GM15510 (cell line): ENCODE measurements around the gene HLTF.

Experiments
- POLR2A ChIP-seq: IDR thresholded peaks from 3 replicates; pipeline ENCODE4 v1.6.1; 2011; ENCODE audit warnings: borderline replicate concordance; ENCODE audit not compliant: insufficient read length; ENCODE audit errors: extremely low read depth

HLTF gene

DNA sequence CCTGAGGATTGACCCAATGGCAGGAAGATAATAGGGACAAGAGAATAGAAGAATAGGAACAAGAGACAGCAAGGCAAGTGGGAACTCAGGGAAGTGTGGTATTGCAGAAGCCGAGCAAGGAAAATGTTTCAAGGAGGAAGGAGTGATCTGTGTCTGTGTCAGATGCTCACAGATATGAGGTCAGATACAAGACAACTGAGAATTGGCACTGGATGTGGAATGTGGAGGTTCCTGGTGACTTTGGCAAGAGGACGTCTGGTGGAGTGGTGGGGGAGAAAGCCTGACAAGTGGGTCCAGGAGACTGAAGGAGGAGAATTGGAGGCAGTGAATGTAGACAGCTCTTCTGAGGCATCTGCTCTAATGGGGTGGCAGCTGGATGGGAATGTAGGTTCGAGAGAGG lies 70.9 kb downstream of the HLTF start:
- no peak for TF ChIP-seq POLR2A

GRCh38 chr3:149013726-149014125 lies 72.6 kb downstream of the HLTF start:
- no peak for TF ChIP-seq POLR2A

DNA sequence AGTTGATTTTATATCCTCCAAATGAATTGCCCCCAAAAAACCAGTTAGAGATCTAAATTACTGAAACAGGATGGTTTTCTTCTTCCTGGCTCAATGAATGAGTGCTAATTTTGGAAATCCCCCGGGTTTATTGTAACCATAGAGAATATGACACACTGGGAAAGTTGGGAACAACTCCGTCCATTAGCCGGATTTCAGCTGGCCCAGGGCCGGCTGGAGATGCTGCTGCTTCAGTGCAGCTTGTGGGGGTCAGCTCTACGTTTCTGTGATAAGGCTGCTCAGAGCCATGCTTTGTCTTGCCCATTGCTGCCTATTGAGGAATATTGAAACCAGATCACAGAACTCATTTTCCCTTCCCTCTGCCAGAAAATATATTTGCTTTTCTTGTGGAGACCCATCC lies 74.7 kb downstream of the HLTF start:
- no peak for TF ChIP-seq POLR2A

GRCh38 chr3:149010966-149011365 lies 75.4 kb downstream of the HLTF start:
- TF ChIP-seq POLR2A, result no peak

- no peak for TF ChIP-seq POLR2A
Measured at GRCh38 chr3:149010504-149010951, 75.8 kb downstream of the HLTF start.

DNA sequence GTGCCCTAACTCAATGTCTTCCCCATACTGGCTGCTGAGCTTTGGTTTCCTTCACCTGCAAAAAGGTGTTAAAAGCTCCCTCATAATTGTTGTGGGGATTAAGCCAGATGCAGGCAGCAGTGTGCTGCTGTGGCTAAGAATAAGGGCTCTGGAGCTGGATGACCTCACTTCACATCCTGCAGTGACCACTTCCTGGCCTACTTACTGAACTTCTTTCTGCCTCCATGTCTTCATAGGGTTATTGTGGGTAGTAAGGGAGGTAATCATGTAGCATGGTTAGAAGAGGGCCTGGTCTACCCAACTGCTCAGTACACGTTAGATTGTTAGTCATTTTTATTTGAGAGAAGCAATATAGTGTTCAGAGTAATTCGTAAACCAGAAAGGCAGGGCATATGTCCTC lies 76.6 kb downstream of the HLTF start:
- no peak for TF ChIP-seq POLR2A

- no peak for TF ChIP-seq POLR2A
Measured at GRCh38 chr3:149007567-149008257, 78.6 kb downstream of the HLTF start.

DNA sequence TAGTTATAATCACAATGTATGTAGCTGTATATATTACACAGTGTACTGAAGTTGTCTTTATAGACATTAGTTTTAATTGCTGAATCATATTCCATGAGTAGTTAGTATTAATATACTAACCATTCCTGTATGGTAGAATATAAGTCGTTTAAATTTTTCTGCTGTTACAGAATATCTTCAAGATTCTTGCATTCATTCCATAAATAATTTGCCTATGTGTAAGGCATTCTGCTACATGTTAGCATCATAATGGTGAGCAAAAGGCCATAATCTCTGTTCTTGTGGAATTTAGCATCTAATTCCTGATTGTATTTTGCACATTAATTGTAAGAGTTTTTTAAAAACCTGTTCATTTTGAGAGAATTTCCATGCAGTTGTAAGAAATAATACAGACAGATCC lies 80.9 kb downstream of the HLTF start:
- no peak for TF ChIP-seq POLR2A

GRCh38 chr3:149004622-149005021 lies 81.7 kb downstream of the HLTF start:
- no peak for TF ChIP-seq POLR2A

GRCh38 chr3:149003653-149004305 lies 82.6 kb downstream of the HLTF start:
- no peak for TF ChIP-seq POLR2A

GRCh38 chr3:149001727-149002126 lies 84.6 kb downstream of the HLTF start:
- no peak for TF ChIP-seq POLR2A

DNA sequence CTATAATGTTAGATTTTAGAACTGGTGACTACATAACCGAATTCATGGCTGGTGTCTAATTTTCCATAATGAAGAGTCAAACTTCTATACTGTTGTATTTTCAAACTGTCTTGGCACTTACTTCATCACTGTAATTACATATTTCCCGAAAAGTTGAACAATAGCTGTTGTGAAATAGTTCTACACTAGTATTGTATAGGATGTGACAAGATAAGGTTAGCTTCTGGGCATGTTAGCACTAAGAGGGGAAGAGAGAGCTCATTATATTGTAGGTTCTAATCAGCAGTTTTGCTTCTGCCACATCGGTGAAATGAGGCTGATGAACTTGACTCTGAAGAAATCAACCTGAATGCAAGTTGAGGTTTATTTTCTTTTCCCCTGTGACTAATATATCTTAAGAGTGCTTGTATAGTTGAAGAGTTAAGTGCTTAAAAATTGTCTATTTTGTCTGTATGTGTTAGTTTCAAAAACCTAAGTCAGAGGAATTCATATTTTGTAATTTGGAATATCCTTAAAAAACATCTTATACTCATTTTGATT lies 86.1 kb downstream of the HLTF start:
- no peak for TF ChIP-seq POLR2A

DNA sequence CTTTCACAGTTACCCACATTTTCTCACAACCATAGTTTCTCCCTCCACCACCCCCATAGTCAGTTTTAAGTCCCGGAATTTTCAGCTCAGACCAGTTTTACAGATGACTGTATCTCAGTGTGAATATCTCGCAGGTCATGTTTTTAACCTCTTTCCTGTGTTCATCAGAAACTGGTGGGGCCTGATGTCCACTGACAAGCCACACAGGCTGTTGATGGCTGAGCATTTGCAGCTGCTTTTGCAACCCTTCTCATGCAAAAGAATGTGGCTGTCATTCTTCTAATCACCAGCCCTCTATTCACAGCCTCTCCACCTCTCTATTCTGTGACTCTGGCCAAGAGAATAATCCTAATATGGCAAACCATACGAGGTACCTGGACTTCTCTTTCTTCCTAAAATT lies 86.5 kb downstream of the HLTF start:
- TF ChIP-seq POLR2A, result no peak

GRCh38 chr3:148998715-148999423 lies 87.5 kb downstream of the HLTF start:
- no peak for TF ChIP-seq POLR2A

GRCh38 chr3:148998297-148998696 lies 88.0 kb downstream of the HLTF start:
- TF ChIP-seq POLR2A, result no peak
